HUES6 (cell line): ENCODE measurements around the gene PAX8.

Source experiments
- H3K27ac ChIP-seq: 2 replicates; pipeline ENCODE4 v1.7.0; 2013; ENCODE audit warnings: low read depth, mild to moderate bottlenecking, low read length, inconsistent platforms
- H3K27me3 ChIP-seq: 2 replicates; pipeline ENCODE4 v1.6.1; 2013; ENCODE audit warnings: low read length; ENCODE audit not compliant: control insufficient read depth, insufficient read depth
- H3K36me3 ChIP-seq: 2 replicates; pipeline ENCODE4 v1.6.1; 2013; ENCODE audit warnings: low read length; ENCODE audit not compliant: control insufficient read depth, insufficient read depth
- H3K4me1 ChIP-seq: 2 replicates; pipeline ENCODE4 v1.6.1; 2013; ENCODE audit warnings: low read length; ENCODE audit not compliant: control insufficient read depth, insufficient read depth
- H3K4me3 ChIP-seq: 2 replicates; pipeline ENCODE4 v1.5.1; 2013; ENCODE audit warnings: low read depth, low read length
- H3K9ac ChIP-seq: one replicate; pipeline ENCODE4 v1.6.1; 2013; ENCODE audit warnings: mild to moderate bottlenecking, low read length
- H3K9me3 ChIP-seq: 2 replicates; pipeline ENCODE4 v1.6.1; 2013; ENCODE audit warnings: low read depth, low read length; ENCODE audit not compliant: control insufficient read depth, insufficient read depth

The PAX8 gene

DNA sequence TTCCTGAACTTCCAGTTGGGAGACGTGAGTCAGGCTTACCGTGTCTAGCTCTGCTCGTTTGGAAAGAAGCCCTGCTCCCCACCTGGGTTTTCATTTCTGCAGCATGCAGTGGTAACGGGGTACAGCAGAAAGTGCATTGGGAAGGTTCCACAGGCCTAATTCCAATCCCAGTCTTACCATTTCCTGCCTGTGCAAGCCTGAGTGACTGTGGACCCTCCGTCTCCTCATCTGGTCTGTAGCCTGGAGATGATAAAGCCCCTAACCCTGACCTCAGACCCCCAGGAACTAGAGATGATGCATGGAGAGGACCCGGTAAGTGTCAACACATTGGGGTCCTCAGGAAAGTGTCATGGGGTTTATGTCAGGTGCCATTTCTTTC lies 110.8 kb downstream of the PAX8 start:
- Histone ChIP-seq H3K27me3 (no peaks in the 10 kb centered on the region), H3K4me3 (no peak overlapping the region), H3K27ac (no peak overlapping the region), H3K4me1 (peaks cover 11% of the 10 kb centered on the region), H3K9me3 (no peaks in the 10 kb centered on the region), H3K36me3 (no peaks in the 10 kb centered on the region), H3K9ac (no peak overlapping the region)

DNA sequence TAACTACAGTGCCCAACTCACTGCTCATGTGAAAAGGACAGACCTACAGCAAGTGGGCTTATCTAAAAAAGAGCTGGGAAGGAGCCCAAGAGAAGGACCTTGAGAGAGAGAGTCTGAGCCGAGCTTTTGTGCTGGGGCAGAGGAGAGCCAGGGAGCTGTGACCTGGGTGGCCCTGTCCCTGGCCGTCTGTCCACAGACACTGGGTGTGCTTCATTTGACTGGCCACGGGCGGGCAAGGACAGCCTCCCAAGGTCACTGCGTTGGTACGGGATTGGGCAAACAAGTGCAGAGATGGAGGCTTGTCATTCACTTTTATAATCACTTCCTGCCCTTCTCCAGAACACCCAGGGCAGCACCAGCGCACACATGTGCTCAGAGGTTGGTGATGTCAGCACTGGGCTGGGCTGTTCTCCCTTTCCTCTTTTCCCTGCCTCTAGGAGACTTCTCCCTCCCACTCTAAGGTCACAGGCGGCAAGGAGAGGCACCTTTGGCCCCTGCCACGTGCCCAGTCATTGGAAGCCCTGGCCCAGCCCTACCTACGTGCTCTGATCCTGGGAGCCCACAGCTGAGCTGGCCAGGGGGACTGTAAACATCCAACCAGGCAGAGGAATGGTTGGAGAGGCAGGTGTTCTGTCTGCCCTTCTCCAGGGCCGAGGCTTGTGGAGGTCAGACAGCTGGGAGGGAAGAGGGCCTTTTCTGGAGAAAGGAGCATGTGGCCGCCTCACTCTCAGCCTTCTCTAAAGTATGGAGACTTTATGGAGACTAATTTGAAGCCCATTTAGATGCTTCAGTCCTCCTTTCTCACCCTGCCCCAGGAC lies 111.4 kb downstream of the PAX8 start:
- peaks cover 11% of the 10 kb centered on the region for H3K4me1 ChIP-seq
- no peak overlapping the region for H3K4me3 ChIP-seq
- H3K36me3 ChIP-seq, result no peaks in the 10 kb centered on the region
- H3K9me3 ChIP-seq, result no peaks in the 10 kb centered on the region
- no peaks in the 10 kb centered on the region for H3K27me3 ChIP-seq
- no peak overlapping the region for H3K9ac ChIP-seq
- H3K27ac ChIP-seq, result no peak overlapping the region

DNA sequence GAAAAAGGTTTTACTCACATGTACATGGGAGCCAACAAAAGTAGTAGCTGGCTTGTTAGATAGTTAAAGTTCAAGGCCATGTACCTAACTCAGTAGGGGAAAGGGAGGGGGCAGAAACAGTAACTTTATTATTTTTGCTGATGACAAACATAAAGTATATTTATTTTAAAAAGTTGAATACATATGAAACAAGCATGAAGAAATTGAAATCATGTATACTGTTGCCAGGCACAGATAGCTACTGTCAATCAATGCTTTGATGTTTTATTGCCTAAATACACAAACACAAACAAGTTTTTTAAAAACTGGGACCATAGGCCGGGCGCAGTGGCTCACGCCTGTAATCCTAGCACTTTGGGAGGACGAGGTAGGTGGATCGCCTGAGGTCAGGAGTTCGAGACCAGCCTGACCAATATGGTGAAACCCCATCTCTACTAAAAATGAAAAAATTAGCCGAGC lies 112.5 kb downstream of the PAX8 start:
- Histone ChIP-seq H3K9ac (no peak overlapping the region), H3K4me3 (no peak overlapping the region), H3K27me3 (no peaks in the 10 kb centered on the region), H3K36me3 (no peaks in the 10 kb centered on the region), H3K27ac (no peak overlapping the region), H3K4me1 (peaks cover 11% of the 10 kb centered on the region), H3K9me3 (no peaks in the 10 kb centered on the region)
